Ascending aorta (tissue), 2 donors: Measurements from ENCODE around the gene KCNQ1OT1. TPM values are rescaled to one million over a fixed set of nuclear protein-coding genes. Genes with fewer than 3 reads are reported as not detected.

ENCODE experiments used
- DNase-seq, 2 donors: peaks; one replicate each; pipeline ENCODE4 v3.0.0-alpha.2; 2019; ENCODE audit warnings: low spot score in 2 of 2
- H3K27ac ChIP-seq, 2 donors: fragments of 200-600 bp; sonication (generic); one replicate each; pipeline ENCODE4 v1.5.1; 2016 to 2017; ENCODE audit warnings: mild to moderate bottlenecking in 1 of 2
- H3K27me3 ChIP-seq: fragments of 200-600 bp; sonication (generic); one replicate; pipeline ENCODE4 v1.5.1; 2017
- H3K36me3 ChIP-seq, 2 donors: fragments of 200-600 bp; sonication (generic); one replicate each; pipeline ENCODE4 v1.5.1; 2016
- H3K4me1 ChIP-seq, 2 donors: fragments of 200-600 bp; sonication (generic); one replicate each; pipeline ENCODE4 v1.5.1; 2016 to 2017; ENCODE audit warnings: mild to moderate bottlenecking in 1 of 2
- H3K4me3 ChIP-seq, 2 donors: fragments of 200-600 bp; sonication (generic); one replicate each; pipeline ENCODE4 v1.5.1; 2016 to 2017; ENCODE audit warnings: mild to moderate bottlenecking in 1 of 2
- H3K9me3 ChIP-seq, 2 donors: fragments of 200-600 bp; sonication (generic); one replicate each; pipeline ENCODE4 v1.5.1; 2016
- CTCF ChIP-seq, 3 experiments: fragments of 200-600 bp in 2 of 3; fragments of 450-650 bp in 1 of 3; sonication (generic) in 2 of 3; IDR thresholded peaks; one replicate each; pipeline ENCODE4 v1.5.1; 2016 to 2019; ENCODE audit warnings: antibody characterized with exemption in 3 of 3, mild to moderate bottlenecking in 1 of 3, moderate library complexity in 1 of 3
- intact Hi-C: fragments of 100-400 bp; cut with DNase I; formaldehyde crosslinking; loops from one replicate; pipeline ENCODE4 v1.15.1; 2023
- total RNA-seq: library from RNA; depleted of rRNA; stranded (reverse); fragments of >200 nt; gene quantifications from one replicate; pipeline ENCODE4 v1.1.0, GENCODE V29; 2016

KCNQ1OT1 gene
- total RNA-seq, 1 donor from 2014 or later = 1.5 TPM

DNA sequence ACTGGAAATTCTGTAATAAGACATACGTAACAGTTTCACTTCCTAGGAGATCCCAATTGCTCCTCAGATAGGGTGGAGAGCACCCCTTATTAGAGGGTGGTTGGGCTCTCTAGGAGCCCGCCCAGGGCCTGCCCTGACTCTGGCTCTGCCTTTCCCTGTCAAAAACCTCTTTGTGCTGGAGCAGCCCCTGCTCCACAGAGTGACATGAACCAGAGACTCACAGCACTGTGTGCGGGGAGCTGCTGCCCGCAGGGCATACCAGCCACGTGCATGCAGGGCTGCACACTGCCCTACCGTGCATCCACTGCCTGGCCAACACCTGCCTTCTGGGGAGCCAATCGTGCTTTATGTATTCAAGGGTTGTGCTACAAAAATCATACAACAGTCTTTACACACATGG, 24.3 kb downstream of the KCNQ1OT1 start:
- no peak for TF ChIP-seq CTCF (IDR thresholded peaks at IDR 0.05)
- DNase-seq = peak in 1 of 2 donors; percentile 13
- peaks cover 2% of the 10 kb centered on the region in 2 donors for H3K4me1 ChIP-seq
- H3K27me3 ChIP-seq = no peaks in the 10 kb centered on the region
- H3K4me3 ChIP-seq = no peak overlapping the region
- no peaks in the 10 kb centered on the region for H3K9me3 ChIP-seq
- H3K36me3 ChIP-seq = no peaks in the 10 kb centered on the region
- no peak overlapping the region for H3K27ac ChIP-seq
- intact Hi-C loops = no loop called here

- Histone ChIP-seq H3K27ac (no peak overlapping the region), H3K9me3 (no peaks in the 10 kb centered on the region), H3K36me3 (no peaks in the 10 kb centered on the region), H3K27me3 (no peaks in the 10 kb centered on the region), H3K4me3 (no peak overlapping the region), H3K4me1 (peaks cover 2% of the 10 kb centered on the region in 2 donors)
- DNase-seq = peak in 1 of 2 donors; percentile 52
- intact Hi-C loops = no loop called here
- TF ChIP-seq CTCF (IDR thresholded peaks at IDR 0.05) = no peak
Measured at GRCh38 chr11:2674658-2675131, 25.1 kb downstream of the KCNQ1OT1 start.

DNA sequence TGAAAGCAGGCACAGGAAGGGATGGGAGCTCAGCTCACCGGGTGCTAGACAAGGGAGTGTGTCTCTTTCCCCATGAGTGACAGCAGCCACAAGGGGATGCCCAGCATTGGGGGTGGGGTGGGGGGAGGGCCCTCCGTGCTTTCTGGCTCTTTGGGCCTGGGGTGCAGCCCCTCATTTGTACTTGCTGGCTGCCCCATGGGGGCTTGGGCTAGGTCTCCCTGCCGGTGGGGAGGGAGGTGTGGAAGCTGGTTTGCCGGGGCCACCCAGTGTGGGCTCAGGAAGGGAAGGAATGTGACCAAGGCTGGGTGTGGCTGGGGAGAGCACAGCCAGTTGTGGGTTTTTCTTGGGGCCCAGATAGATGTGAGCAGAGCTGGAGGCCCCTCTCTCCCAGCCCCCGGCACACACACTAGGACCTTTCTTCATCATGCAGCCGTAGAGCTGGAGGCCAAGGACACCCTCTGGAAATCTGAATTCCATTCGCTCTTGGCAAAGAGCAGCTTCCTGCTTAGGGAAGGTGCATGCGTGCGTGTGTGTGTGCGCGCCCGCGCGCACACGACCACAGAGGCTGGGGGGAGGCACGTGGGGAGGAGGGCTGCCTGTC, 25.8 kb downstream of the KCNQ1OT1 start:
- no peak for TF ChIP-seq CTCF (IDR thresholded peaks at IDR 0.05)
- H3K4me3 ChIP-seq = no peak overlapping the region
- no peaks in the 10 kb centered on the region for H3K9me3 ChIP-seq
- DNase-seq = peak in 1 of 2 donors; percentile 30
- H3K27me3 ChIP-seq = no peaks in the 10 kb centered on the region
- intact Hi-C loops = no loop called here
- no peaks in the 10 kb centered on the region for H3K36me3 ChIP-seq
- peaks cover 2% of the 10 kb centered on the region in 2 donors for H3K4me1 ChIP-seq
- no peak overlapping the region for H3K27ac ChIP-seq

GRCh38 chr11:2673250-2673610, 26.6 kb downstream of the KCNQ1OT1 start:
- no peak for TF ChIP-seq CTCF (IDR thresholded peaks at IDR 0.05)
- Histone ChIP-seq H3K27ac (no peak overlapping the region), H3K4me3 (no peak overlapping the region), H3K4me1 (peaks cover 2% of the 10 kb centered on the region in 2 donors), H3K36me3 (no peaks in the 10 kb centered on the region), H3K9me3 (no peaks in the 10 kb centered on the region), H3K27me3 (no peaks in the 10 kb centered on the region)
- intact Hi-C loops = no loop called here
- peak in 1 of 2 donors; percentile 24 for DNase-seq

DNA sequence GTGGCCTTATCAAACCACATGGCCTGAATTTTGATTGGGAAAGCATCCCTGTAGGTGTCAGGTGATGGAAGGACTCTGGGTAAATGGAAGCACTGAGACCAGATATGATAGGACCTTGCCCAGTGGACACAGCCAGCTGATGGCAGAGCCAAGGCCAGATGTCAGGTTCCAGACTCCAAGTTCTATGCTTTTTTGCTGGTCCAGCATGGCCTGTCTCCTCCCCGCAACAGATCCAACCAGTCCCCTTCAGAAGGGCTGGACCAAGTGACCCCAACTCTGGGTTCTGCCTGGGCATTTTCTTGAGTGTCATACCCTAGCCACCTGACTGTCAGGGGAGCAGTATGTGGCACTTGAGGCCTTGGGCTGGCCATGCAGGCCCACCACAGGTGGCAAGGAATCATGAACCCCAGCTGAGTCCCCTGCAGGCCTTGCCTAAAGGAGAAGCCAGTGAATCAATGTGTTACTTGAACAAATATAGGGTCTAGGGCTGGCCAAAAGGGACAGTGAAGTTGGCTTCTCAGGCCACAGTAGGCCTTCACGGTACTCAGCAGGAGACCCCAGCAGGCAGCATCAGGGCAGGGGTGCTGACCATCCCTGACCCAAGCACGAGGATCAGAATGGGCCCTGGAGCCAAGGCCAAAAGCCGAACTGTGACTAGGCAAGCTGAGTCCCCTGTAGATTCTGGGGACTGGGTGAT, 27.1 kb downstream of the KCNQ1OT1 start:
- DNase-seq = peak in 1 of 2 donors; percentile 43
- intact Hi-C loops = no loop called here
- H3K27me3 ChIP-seq = no peaks in the 10 kb centered on the region
- no peak overlapping the region for H3K27ac ChIP-seq
- H3K9me3 ChIP-seq = no peaks in the 10 kb centered on the region
- H3K4me1 ChIP-seq = peaks cover 2% of the 10 kb centered on the region in 2 donors
- no peak overlapping the region for H3K4me3 ChIP-seq
- no peak for TF ChIP-seq CTCF (IDR thresholded peaks at IDR 0.05)
- H3K36me3 ChIP-seq = no peaks in the 10 kb centered on the region
